Aorta (tissue), 5 donors: ENCODE measurements around the gene PRXL2B. TPM values are rescaled to one million over a fixed set of nuclear protein-coding genes. Genes with fewer than 3 reads are reported as not detected.

Experiments used
- ATAC-seq: fragments of 200-7000 bp; cut with Tn5 transposase; one replicate; pipeline ENCODE4 v1.9.1; 2022; ENCODE audit warnings: moderate library complexity; ENCODE audit not compliant: low FRiP score
- DNase-seq, 2 donors: peaks; one replicate each; pipeline ENCODE4 v3.0.0-alpha.2; 2020
- H3K27ac ChIP-seq, 2 donors: one replicate each; pipeline ENCODE4 v1.5.1; 2013; ENCODE audit warnings: low read length in 2 of 2, mild to moderate bottlenecking in 2 of 2, moderate library complexity in 2 of 2, control low read depth in 1 of 2, inconsistent platforms in 1 of 2, low read depth in 1 of 2
- H3K27me3 ChIP-seq, 2 donors: one replicate each; pipeline ENCODE4 v1.6.1; 2013; ENCODE audit warnings: control low read depth in 1 of 2, low read length in 1 of 2, mild to moderate bottlenecking in 1 of 2, moderate library complexity in 1 of 2; ENCODE audit not compliant: insufficient read depth in 2 of 2, control insufficient read depth in 1 of 2
- H3K36me3 ChIP-seq, 2 donors: one replicate each; pipeline ENCODE4 v1.6.1; 2013; ENCODE audit warnings: control low read depth in 1 of 2, low read length in 1 of 2, mild to moderate bottlenecking in 1 of 2; ENCODE audit not compliant: insufficient read depth in 2 of 2, control insufficient read depth in 1 of 2
- H3K4me1 ChIP-seq, 2 donors: one replicate each; pipeline ENCODE4 v1.6.1; 2013; ENCODE audit warnings: low read length in 2 of 2, control low read depth in 1 of 2, mild to moderate bottlenecking in 1 of 2, moderate library complexity in 1 of 2; ENCODE audit not compliant: insufficient read depth in 2 of 2, control insufficient read depth in 1 of 2
- H3K4me3 ChIP-seq, 2 donors: one replicate each; pipeline ENCODE4 v1.5.1; 2013; ENCODE audit warnings: low read length in 2 of 2, control low read depth in 1 of 2, mild to moderate bottlenecking in 1 of 2
- H3K9me3 ChIP-seq: one replicate; pipeline ENCODE4 v1.6.1; 2013; ENCODE audit warnings: mild to moderate bottlenecking, low read length; ENCODE audit not compliant: control insufficient read depth
- WGBS, 2 donors: extraction: QIAGEN DNeasy Blood & Tissue Kit; methylation state at CpG; one replicate each; pipeline ENCODE4 v1.1.7; 2013; 5-methylcytosine and 5-hydroxymethylcytosine counted together
- intact Hi-C, 2 donors: fragments of 100-400 bp; cut with DNase I; formaldehyde crosslinking; loops; one replicate each; pipeline versions ENCODE4 v1.14.2 to v1.15.0; 2022
- polyA plus RNA-seq, 2 donors: library from polyadenylated mRNA; stranded (reverse); fragments of 200-250 nt; gene quantifications; one replicate each; pipeline ENCODE4 v1.2.3, GENCODE V29; 2013
- total RNA-seq, 2 donors: library from RNA; stranded (reverse); fragmentation: NEBNext Ultra II Directional; extraction: Animal tissue kit (Norgen Biotek cat#: 25700); gene quantifications; one replicate each; pipeline ENCODE4 v1.2.1, GENCODE V29; 2021
- donor health status: healthy with polysubstance abuse.
- donor health status: Bipolar disorder and iron deficiency.
- donor health status: DM: no; HTN: no; CAD: no.
- donor health status: DM: no; HTN: no; CAD: no.
- donor health status: DM: yes; HTN: yes; CAD: no.

Gene PRXL2B
- total and polyA plus RNA-seq, 4 donors, result 6.4 to 15.1 (median 7.4) TPM

DNA sequence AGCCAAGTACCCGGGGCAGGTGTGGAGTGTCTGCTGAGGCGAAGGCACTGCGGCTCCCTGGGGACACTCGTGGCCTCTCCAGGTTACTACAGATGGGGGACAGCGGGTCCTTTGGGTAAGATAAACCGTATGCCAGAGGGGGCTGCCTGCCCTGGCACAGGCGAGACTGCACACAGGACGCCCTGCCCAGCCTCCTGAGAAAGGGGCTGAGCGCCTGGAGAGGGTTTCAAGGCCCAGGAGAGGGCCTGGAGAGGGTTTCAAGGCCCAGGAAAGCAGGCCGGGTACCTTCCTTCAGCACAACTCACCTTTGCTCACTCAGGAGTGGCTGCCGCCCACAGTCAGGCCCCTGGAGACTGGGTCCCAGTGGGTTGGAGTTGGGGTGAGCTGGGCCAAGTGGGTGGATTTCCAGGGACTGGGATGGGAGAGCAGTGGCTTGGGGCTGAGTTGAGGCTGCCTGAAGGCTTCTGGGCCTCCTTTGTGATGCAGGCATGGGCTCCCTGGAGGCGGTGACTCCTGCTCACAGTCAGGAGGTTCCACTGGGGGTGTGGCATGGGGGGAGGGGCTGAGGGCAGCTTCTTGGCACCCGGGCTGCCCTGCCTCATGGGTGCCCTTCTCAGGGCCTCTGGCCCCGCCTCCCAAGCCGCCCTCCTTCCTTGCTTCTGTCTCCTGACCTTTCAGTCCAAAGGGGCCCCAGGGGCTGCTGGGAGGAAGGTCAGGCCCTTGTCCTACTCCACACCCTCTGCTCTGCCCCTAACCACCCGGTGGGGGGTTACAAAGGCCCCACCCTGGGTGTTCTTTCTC is 46.2 kb downstream of the PRXL2B start, which contains the start of gene MMEL1:
MMEL1 (minus strand) TSS at position 456 of the 801 bp plus-strand sequence. CDS start 3,532 bp downstream, outside the sequence.
- H3K4me3 ChIP-seq, result no peak within 1 kb of the TSS
- H3K36me3 ChIP-seq, result no peaks in the 10 kb centered on the region
- no peaks in the 10 kb centered on the region for H3K27me3 ChIP-seq
- no peak within 1 kb of the TSS for H3K27ac ChIP-seq
- ATAC-seq, result no peak
- no peaks in the 10 kb centered on the region for H3K4me1 ChIP-seq
- H3K9me3 ChIP-seq, result peaks cover 2% of the 10 kb centered on the region
- DNase-seq, result no peak
- intact Hi-C loops, result no loop called here
- WGBS, 2 donors, result 64 to 68% methylated on average over 15 to 16 of the region's 16 CpGs

DNA sequence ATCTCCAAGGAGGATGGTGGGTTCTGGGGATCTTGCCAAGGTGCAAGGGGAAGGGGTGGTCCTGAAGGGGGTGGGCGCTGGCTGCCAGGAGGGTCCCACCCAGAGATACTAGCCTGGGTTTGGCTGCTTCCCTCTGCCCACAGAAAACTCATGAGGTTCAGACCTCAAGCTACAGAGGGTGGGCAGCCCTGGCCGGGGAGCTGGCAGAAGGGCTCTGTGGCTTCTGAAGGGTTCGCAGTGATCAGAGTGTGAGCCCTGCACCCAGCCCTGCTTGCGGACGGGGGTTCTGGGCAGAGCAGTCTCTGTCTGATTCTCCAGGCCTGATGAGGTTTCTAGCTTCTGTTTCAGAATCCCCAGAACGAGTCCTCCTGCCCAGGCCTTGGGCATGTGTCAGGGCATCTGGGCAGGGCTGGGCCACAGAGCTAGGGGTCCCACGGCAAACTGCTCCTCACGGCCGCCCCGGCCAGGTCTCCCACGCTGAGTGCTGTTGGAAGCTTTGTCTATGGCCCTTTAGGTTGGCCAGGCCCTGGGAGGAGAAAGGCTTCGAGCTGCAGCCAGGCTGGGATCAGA is 46.9 kb downstream of the PRXL2B start:
- no peaks in the 10 kb centered on the region for H3K27me3 ChIP-seq
- WGBS, 2 donors, result 72 to 75% methylated on average over 12 of the region's 12 CpGs

DNA sequence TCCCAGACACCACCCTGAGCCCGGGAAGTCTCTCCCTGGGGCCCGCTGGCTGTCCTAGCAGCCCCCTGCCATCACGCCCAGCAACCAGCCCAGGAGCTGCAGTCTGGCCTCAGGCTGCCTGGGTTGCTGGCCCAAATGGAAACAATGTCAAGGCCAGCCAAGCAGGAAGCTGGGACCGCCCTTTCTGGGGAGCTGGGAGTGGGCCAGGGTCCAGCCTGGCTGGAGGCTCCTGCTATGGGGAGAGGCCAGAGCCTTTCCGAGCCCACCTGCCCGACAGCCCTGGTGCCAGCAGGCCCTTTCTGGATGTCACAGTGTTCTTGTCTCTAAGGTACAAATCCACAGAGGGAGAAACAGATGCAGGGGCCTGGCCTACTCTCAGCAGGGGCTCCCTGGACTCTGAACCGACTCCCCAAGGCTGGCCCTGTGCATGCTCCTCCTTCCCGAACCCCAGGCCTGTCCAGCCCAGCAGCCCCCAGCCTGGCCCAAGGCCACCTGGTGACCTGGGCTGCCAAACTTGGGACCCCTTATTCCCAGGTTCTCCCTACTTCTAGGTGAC is 47.4 kb downstream of the PRXL2B start:
- Histone ChIP-seq H3K27me3 (no peaks in the 10 kb centered on the region), H3K27ac (no peak overlapping the region), H3K36me3 (no peaks in the 10 kb centered on the region), H3K4me1 (no peaks in the 10 kb centered on the region), H3K9me3 (peaks cover 2% of the 10 kb centered on the region), H3K4me3 (no peak overlapping the region)
- DNase-seq, result peak in 1 of 2 donors; percentile 48
- 42 to 49% methylated on average over 8 of the region's 8 CpGs for WGBS, 2 donors
- ATAC-seq, result no peak
- intact Hi-C loops, result no loop called here

More for the DNA sequence above, 46.9 kb downstream of the PRXL2B start:
- Histone ChIP-seq H3K27ac (no peak overlapping the region), H3K4me3 (no peak overlapping the region), H3K4me1 (no peaks in the 10 kb centered on the region), H3K36me3 (no peaks in the 10 kb centered on the region), H3K9me3 (peaks cover 2% of the 10 kb centered on the region)
- DNase-seq (no peak), ATAC-seq (no peak)
- intact Hi-C loops, result no loop called here

DNA sequence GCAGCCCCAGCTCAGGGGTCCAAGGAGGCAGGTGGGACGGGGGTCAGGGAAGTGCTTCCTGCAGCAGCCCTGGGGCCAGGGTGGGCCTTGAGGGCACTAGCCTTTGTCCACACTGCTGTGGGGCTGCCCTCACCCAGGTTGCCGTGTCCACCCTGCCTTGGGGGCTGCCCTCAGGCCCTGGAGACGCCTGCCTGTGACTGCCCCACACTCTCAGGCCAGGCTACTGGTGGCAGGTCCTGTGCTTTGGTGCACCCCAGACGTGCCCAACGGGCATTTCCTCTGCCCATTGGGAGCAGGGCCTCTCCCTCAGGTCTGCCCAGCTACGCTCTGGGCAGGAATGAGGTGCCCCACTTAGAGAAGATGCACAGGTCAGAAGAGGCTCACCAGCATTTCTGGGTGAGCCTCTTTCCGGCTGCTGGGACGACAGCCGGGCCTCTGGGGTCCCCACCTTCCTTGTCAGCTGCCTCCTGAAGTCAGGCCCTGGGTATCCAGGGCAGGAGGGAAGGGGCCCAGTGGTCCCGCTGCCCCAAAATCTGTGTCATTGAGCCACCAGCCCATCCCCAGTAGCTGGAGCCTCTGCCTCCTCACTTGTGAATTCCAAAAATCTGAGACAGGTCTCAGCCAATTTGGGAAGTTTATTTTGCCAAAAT is 48.9 kb downstream of the PRXL2B start:
- no peak for ATAC-seq
- 80 to 82% methylated on average over 10 of the region's 10 CpGs for WGBS, 2 donors
- Histone ChIP-seq H3K9me3 (peaks cover 2% of the 10 kb centered on the region), H3K4me1 (no peaks in the 10 kb centered on the region), H3K27me3 (no peaks in the 10 kb centered on the region), H3K36me3 (no peaks in the 10 kb centered on the region), H3K27ac (no peak overlapping the region), H3K4me3 (no peak overlapping the region)
- DNase-seq, result no peak
- intact Hi-C loops, result no loop called here

DNA sequence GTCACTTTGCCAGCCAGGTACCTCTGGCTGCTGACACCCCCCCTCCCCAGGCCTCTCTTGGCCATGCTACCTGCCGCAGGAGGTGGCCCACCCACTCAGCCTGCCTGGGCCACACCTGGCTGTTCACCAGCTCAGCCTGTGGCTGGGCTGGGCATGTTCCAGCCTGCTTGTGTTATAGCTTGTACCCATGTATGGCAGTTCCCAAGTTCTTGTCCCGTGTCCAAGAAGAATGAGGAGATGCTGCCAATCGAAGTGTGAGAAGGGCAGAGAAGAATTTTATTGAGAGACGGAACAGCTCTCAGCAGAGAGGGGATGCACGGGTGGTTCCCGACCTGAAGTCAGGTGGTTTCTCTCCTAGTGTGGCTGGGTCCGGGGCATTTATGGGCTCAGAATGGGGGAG is 50.2 kb downstream of the PRXL2B start:
- no peak for DNase-seq
- no peaks in the 10 kb centered on the region for H3K4me1 ChIP-seq
- no peak overlapping the region for H3K4me3 ChIP-seq
- no peak for ATAC-seq
- no peak overlapping the region for H3K27ac ChIP-seq
- H3K36me3 ChIP-seq, result no peaks in the 10 kb centered on the region
- WGBS, 2 donors, result 84 to 86% methylated on average over 7 of the region's 7 CpGs
- H3K27me3 ChIP-seq, result no peaks in the 10 kb centered on the region
- intact Hi-C loops, result no loop called here
- H3K9me3 ChIP-seq, result peaks cover 2% of the 10 kb centered on the region

DNA sequence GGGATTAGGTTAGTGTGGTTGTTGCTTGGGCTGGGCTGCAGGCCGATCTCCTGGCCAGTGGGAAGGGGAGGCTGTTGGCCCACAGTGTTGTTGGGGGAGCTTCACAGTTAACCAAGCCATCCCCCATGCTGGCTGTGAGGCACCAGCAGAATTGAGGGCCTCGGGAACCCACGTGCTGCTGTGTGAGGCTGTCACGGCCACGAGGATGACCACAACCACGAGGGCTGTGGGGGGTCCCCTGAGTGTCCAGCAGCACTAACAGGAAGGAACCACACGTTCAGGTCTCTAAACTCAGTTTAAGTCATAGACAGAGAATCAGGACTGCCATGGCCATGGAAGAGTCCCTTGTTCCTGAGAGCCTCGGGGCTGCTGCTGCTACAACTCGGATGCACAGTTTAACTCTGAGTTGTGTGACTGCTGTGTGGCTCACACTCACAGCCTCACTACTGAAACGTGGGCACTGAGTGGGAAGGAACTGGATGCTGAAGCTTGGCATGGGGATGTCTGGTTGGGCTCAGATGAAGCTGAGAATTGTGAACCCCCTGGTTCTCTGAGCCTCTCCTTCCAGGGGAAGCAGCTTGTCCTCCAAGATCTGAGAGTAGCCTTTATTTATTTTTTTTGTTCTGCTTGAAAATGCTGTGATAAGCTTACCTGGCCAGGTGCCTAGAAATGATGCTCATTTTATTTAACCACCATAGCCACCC is 51.0 kb downstream of the PRXL2B start:
- H3K27ac ChIP-seq, result no peak overlapping the region
- 70 to 72% methylated on average over 10 of the region's 10 CpGs for WGBS, 2 donors
- peaks cover 2% of the 10 kb centered on the region for H3K9me3 ChIP-seq
- no peak overlapping the region for H3K4me3 ChIP-seq
- H3K27me3 ChIP-seq, result no peaks in the 10 kb centered on the region
- ATAC-seq (no peak), DNase-seq (no peak)
- intact Hi-C loops, result no loop called here
- H3K36me3 ChIP-seq, result no peaks in the 10 kb centered on the region
- no peaks in the 10 kb centered on the region for H3K4me1 ChIP-seq

DNA sequence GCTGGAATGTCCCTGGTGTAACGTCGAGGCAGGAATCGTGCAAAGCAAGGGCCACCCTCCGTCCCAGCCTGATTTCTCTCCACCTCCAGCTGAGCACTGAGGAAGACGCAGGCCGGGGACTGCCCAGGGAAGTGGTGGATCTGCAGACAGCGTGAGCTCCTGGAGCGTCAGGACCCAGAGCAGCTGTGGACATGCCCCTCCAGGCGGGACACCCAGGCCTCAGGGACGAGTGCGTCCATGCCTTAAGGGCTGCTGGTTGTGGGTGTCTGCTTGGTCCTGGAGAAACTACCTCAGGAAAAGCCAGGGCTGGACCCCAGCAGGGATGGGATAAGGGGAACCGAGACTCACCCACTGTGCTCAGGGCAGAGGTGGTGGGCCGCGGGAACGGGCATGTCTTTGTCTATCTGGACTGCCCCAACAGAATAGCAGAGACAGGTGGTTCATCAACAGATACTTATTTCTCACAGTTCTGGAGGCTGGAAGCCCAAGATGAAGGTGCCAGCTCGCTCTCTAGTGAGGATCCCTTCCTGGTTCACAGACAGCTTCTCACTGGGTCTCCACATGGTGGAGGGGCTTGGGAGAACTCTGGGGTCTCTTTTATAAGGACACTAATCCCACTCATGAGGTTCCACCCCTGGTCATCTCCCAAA is 52.0 kb downstream of the PRXL2B start:
- Histone ChIP-seq H3K27me3 (no peaks in the 10 kb centered on the region), H3K9me3 (peaks cover 2% of the 10 kb centered on the region), H3K4me3 (no peak overlapping the region), H3K27ac (no peak overlapping the region), H3K36me3 (no peaks in the 10 kb centered on the region), H3K4me1 (no peaks in the 10 kb centered on the region)
- intact Hi-C loops, result no loop called here
- DNase-seq (no peak), ATAC-seq (no peak)
- WGBS, 2 donors, result 69 to 72% methylated on average over 16 of the region's 16 CpGs

DNA sequence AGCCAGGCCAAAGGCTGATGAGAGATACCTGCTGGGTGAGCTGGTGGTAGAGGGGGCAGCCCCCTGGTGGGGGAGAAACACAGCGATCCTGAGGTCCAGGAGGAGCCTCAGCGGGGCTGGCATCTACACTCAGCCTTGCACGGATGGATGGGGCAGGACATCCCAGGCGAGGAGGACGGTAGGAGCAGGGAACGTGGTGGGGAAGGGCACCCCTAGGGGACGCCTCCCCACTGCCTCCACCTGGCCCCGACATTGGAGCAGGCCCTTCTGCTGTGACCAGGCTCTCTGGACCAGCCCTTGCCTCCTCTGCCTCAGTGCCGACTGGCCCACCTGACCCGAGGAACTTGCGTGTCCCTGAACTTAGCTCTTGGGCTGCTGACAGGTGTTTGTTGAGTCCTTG is 52.6 kb downstream of the PRXL2B start:
- intact Hi-C loops, result no loop called here
- ATAC-seq, result no peak
- DNase-seq, result no peak
- Histone ChIP-seq H3K36me3 (no peaks in the 10 kb centered on the region), H3K27ac (no peak overlapping the region), H3K4me3 (no peak overlapping the region), H3K27me3 (no peaks in the 10 kb centered on the region), H3K4me1 (no peaks in the 10 kb centered on the region), H3K9me3 (peaks cover 2% of the 10 kb centered on the region)
- 52 to 54% methylated on average over 11 of the region's 11 CpGs for WGBS, 2 donors
